Measurements from ENCODE around the gene FOXC1.

The FOXC1 gene

GRCh38 chr6:1611572-1612298 lies 2.0 kb downstream of the FOXC1 start:
- no peak for DNase-seq

GRCh38 chr6:1612299-1612973 lies 2.7 kb downstream of the FOXC1 start:
- DNase-seq, result no peak

GRCh38 chr6:1612974-1613306 lies 3.2 kb downstream of the FOXC1 start:
- no peak for DNase-seq

- DNase-seq, result no peak
Observed at GRCh38 chr6:1613346-1613687, 3.6 kb downstream of the FOXC1 start.

- no peak for DNase-seq
Observed at GRCh38 chr6:1613688-1614447, 4.2 kb downstream of the FOXC1 start.

GRCh38 chr6:1614448-1615150 lies 4.9 kb downstream of the FOXC1 start:
- DNase-seq, result no peak

- no peak for DNase-seq
Observed at GRCh38 chr6:1615151-1615852, 5.6 kb downstream of the FOXC1 start.

GRCh38 chr6:1615853-1616420 lies 6.2 kb downstream of the FOXC1 start:
- no peak for DNase-seq

- DNase-seq, result no peak
Observed at GRCh38 chr6:1616701-1617463, 7.2 kb downstream of the FOXC1 start.

GRCh38 chr6:1617466-1618310 lies 8.0 kb downstream of the FOXC1 start:
- no peak for DNase-seq

GRCh38 chr6:1618311-1619097 lies 8.8 kb downstream of the FOXC1 start:
- no peak for DNase-seq

GRCh38 chr6:1619098-1619672 lies 9.5 kb downstream of the FOXC1 start:
- DNase-seq, result no peak

GRCh38 chr6:1619673-1620503 lies 10.2 kb downstream of the FOXC1 start:
- DNase-seq, result no peak

GRCh38 chr6:1620504-1621069 lies 10.9 kb downstream of the FOXC1 start:
- DNase-seq, result no peak

- no peak for DNase-seq
Observed at GRCh38 chr6:1621070-1621701, 11.5 kb downstream of the FOXC1 start.

- DNase-seq, result no peak
Observed at GRCh38 chr6:1622220-1622850, 12.6 kb downstream of the FOXC1 start.
